Activated T-helper 2 cell treated with anti-CD3 and anti-CD28 coated beads, Interferon-gamma antibody, Interleukin-2, Interleukin-4, amounts not matched to agents 10 μg/mL and 5 μg/mL and 100 μg/mL, durations not matched to agents 14 hours and 24 hours and 36 hours (primary cell): ENCODE results near the gene NGLY1. TPM values are rescaled to one million over a fixed set of nuclear protein-coding genes. Genes with fewer than 3 reads are reported as not detected.

ENCODE experiments used
- DNase-seq: peaks from one replicate; pipeline ENCODE4 v3.0.0; 2021; ENCODE audit warnings: low spot score
- H3K27ac Mint-ChIP-seq: one replicate; pipeline ENCODE4 v1.8.0; 2021; ENCODE audit warnings: mixed read lengths
- H3K27me3 Mint-ChIP-seq: one replicate; pipeline ENCODE4 v1.8.0; 2021; ENCODE audit warnings: low read depth, mixed read lengths
- H3K36me3 Mint-ChIP-seq: one replicate; pipeline ENCODE4 v1.8.0; 2021; ENCODE audit warnings: low read depth, mixed read lengths
- H3K4me1 Mint-ChIP-seq: one replicate; pipeline ENCODE4 v1.8.0; 2021; ENCODE audit warnings: low read depth, mixed read lengths
- H3K4me3 Mint-ChIP-seq: one replicate; pipeline ENCODE4 v1.8.0; 2021; ENCODE audit warnings: low read depth, mild to moderate bottlenecking, moderate library complexity, mixed read lengths
- H3K9me3 Mint-ChIP-seq: one replicate; pipeline ENCODE4 v1.8.0; 2021; ENCODE audit warnings: mixed read lengths
- intact Hi-C: fragments of 100-400 bp; cut with micrococcal nuclease; formaldehyde crosslinking; loops from one replicate; pipeline ENCODE4 v1.15.1; 2023
- total RNA-seq: library from RNA; stranded (reverse); gene quantifications from 2 replicates; pipeline ENCODE4 v1.2.3, GENCODE V29; 2022

The NGLY1 gene
- total RNA-seq, 1 donor from 2014 or later = 71.6 TPM

DNA sequence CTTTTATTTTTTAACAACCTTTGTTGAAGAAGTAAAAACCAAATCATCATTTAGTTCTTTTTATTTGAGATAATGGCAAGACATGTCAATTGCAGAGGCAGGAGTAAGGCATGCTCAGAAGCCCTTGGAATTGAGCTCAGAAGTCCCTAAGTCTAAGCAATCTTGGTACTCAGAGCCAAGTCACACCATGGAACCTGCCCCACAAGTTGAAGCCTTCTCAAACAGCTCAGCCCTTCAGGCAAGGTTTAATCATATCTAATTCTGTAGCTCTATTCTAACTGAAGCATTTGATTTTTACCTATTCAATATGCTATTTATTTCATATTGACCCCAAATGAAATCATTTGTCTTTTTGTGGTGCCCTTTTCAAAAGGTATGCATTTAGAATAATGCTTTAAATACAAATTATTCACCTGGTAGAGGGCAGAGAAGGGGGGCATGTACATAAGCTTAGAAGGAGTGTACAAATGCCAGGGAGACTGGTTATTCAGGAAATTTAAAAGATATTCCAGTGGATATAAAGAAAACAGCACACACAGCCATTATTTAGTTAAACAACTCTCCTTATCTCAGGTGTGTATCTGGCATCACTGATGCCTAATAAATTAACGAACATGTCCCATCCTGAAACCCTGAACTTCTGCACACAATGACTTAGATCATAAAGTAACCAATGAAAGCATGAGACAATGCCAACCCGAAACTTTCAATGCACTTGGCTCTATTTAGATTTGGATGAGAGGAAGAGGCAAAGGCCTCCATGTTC is 92.3 kb downstream of the NGLY1 start:
- intact Hi-C loops = no loop called here
- H3K4me3 Mint-ChIP-seq = no peak overlapping the region
- H3K9me3 Mint-ChIP-seq = no peaks in the 10 kb centered on the region
- H3K27ac Mint-ChIP-seq = no peak overlapping the region
- no peaks in the 10 kb centered on the region for H3K4me1 Mint-ChIP-seq
- H3K36me3 Mint-ChIP-seq = no peaks in the 10 kb centered on the region
- H3K27me3 Mint-ChIP-seq = peaks cover 29% of the 10 kb centered on the region
- DNase-seq = no peak

DNA sequence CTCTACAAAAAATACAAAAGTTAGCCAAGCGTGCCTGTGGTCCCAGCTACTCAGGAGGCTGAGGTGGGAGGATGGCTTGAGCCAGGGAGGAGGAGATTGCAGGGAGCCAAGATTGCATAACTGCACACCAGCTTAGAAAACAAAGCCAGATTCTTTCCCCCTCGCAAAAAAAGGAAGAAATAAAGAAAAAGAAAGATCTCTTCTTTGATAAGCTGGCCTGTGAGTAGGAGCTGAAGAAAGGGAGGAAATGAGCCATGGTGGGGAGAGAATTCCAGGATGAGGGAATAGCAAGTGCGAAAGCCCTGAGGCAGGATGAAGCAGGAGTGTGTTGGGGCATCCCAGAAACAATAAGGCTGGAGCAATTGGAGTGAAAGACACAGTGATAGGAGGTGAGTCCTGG is 94.0 kb downstream of the NGLY1 start:
- no peak for DNase-seq
- Mint-ChIP-seq H3K27ac (no peak overlapping the region), H3K4me1 (no peaks in the 10 kb centered on the region), H3K36me3 (no peaks in the 10 kb centered on the region), H3K9me3 (no peaks in the 10 kb centered on the region), H3K27me3 (peaks cover 31% of the 10 kb centered on the region), H3K4me3 (no peak overlapping the region)
- intact Hi-C loops = no loop called here

DNA sequence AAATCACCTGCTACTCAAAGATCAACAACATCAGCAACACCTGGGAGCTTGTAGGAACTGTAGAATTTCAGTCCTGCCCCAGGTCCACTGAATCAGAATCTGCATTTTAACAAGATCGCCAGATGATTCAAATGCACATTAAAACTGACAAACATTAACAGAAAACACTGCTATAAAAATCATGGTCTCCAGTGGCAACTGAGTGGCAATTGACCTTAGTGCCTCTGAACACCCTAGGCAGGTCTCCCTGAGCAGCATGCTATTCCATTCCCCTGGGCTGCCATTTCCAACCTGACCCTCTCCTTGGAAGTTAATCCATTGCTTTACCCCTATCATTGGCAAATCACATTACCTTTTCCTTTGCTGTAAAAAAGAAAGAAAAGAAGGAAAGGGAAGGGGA is 95.5 kb downstream of the NGLY1 start:
- Mint-ChIP-seq H3K4me1 (no peaks in the 10 kb centered on the region), H3K9me3 (no peaks in the 10 kb centered on the region), H3K4me3 (no peak overlapping the region), H3K27me3 (peaks cover 31% of the 10 kb centered on the region), H3K36me3 (no peaks in the 10 kb centered on the region), H3K27ac (no peak overlapping the region)
- intact Hi-C loops = no loop called here
- DNase-seq = no peak

DNA sequence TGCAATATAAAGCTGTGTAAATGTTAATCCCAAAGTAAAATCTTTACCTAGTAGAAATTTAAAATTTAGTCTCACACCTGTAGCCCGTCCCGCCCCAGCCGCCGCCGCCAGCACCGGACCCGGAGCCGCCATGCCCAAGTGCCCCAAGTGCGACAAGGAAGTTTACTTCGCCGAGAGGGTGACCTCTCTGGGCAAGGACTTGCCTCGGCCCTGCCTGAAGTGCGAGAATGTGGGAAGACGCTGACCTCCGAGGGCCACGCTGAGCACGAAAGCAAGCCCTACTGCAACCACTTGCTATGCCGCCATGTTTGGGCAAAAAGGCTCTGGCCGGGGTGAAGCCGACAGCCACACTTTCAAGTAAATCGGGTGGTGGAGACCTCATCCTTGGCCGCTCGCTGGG is 96.5 kb downstream of the NGLY1 start:
- no peaks in the 10 kb centered on the region for H3K9me3 Mint-ChIP-seq
- DNase-seq = no peak
- no peaks in the 10 kb centered on the region for H3K36me3 Mint-ChIP-seq
- peaks cover 26% of the 10 kb centered on the region for H3K27me3 Mint-ChIP-seq
- no peak overlapping the region for H3K27ac Mint-ChIP-seq
- no peaks in the 10 kb centered on the region for H3K4me1 Mint-ChIP-seq
- H3K4me3 Mint-ChIP-seq = no peak overlapping the region
- intact Hi-C loops = no loop called here

DNA sequence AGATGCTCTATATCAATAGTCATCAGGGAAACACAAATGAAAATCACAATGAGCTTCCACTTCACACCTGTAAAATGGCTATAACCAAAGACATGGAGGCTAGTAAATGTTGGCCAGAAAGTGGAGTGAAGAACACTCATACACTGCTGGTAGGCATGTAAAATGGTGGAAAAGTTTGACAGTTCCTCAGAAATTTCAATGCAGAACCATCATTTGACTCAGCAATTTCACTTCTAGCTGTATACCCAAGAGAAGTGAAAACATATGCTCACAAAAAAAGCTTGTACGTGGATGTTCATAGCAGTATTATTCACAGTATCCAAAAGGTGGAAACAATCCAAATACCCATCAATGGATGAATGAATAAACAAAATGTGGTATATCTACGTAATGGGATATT is 99.4 kb downstream of the NGLY1 start:
- intact Hi-C loops = no loop called here
- Mint-ChIP-seq H3K4me1 (no peaks in the 10 kb centered on the region), H3K27me3 (peaks cover 17% of the 10 kb centered on the region), H3K36me3 (no peaks in the 10 kb centered on the region), H3K4me3 (no peak overlapping the region), H3K27ac (no peak overlapping the region), H3K9me3 (no peaks in the 10 kb centered on the region)
- DNase-seq = no peak

DNA sequence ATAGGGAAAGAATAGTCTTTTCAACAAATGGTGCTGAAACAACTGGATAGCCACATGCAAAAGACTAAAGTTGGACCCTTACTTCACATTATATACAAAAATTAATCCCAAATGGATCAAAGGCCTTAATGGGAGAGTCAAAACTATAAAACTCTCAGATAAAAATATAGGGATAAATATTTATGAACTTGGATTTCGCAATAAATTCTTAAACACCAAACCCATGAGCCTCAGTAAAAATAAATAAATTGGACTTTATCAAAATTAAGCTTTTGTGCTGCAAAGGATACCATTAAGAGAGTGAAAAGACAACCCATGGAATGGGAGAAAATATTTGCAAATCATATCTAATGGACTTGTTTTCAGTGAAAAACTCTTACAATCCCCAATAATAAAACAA is 99.8 kb downstream of the NGLY1 start:
- no peak overlapping the region for H3K27ac Mint-ChIP-seq
- no peaks in the 10 kb centered on the region for H3K4me1 Mint-ChIP-seq
- H3K27me3 Mint-ChIP-seq = peaks cover 13% of the 10 kb centered on the region
- no peaks in the 10 kb centered on the region for H3K9me3 Mint-ChIP-seq
- H3K4me3 Mint-ChIP-seq = no peak overlapping the region
- DNase-seq = no peak
- no peaks in the 10 kb centered on the region for H3K36me3 Mint-ChIP-seq
- intact Hi-C loops = no loop called here

DNA sequence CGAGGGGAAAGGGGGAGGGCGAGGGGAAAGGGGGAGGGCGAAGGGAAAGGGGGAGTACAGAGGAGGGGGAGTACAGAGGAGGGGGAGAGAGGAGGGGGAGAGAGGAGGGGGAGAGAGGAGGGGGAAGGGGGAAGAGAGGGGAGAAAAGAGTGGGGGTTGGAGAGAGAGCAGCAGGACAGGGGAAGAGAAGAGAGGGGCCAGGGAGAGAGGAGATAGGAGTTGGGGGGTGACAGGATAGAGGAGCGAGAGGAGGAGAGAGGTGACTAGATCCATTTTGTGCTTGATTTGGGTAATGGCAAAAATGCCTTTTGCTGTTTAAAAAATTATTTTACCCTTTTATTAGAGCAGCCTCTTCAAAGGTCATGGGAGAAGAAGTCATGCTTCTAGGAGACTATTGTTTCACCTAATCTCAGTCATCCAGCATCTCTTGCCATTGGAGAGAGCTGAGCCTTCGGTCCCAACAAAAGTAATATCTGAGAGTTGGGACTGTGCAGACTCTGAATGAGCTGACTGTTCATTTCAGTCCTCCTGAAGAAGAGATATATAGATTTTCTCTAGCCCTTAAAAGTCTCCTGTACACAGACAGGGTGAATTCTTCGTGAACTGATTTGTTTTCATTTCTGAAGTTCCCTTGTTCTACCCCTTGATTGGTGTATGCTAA is 103.5 kb downstream of the NGLY1 start:
- Mint-ChIP-seq H3K4me3 (no peak overlapping the region), H3K36me3 (no peaks in the 10 kb centered on the region), H3K27ac (no peak overlapping the region), H3K9me3 (no peaks in the 10 kb centered on the region), H3K27me3 (peaks cover 13% of the 10 kb centered on the region), H3K4me1 (no peaks in the 10 kb centered on the region)
- DNase-seq = no peak
- intact Hi-C loops = no loop called here

DNA sequence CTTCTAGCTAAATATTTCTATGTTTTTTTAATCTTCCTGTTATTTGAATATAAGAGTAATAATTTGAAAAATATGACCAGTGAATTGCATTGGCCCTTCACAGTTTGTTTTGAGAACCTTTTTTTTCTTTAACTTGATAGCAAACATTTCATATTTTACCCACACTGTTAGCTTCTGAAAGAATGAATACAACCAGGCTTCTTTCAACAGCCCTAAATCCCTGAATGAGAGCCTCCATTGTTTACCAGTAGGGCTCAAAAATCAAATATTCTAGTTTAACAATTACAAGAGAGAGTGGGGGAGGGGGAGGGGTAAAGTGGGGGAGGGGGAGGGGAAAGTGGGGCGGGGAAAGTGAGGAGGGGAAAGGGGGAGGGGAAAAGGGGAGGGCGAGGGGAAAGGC is 104.1 kb downstream of the NGLY1 start:
- H3K36me3 Mint-ChIP-seq = no peaks in the 10 kb centered on the region
- DNase-seq = no peak
- no peak overlapping the region for H3K27ac Mint-ChIP-seq
- intact Hi-C loops = no loop called here
- H3K4me3 Mint-ChIP-seq = no peak overlapping the region
- no peaks in the 10 kb centered on the region for H3K9me3 Mint-ChIP-seq
- no peaks in the 10 kb centered on the region for H3K4me1 Mint-ChIP-seq
- H3K27me3 Mint-ChIP-seq = peaks cover 13% of the 10 kb centered on the region

DNA sequence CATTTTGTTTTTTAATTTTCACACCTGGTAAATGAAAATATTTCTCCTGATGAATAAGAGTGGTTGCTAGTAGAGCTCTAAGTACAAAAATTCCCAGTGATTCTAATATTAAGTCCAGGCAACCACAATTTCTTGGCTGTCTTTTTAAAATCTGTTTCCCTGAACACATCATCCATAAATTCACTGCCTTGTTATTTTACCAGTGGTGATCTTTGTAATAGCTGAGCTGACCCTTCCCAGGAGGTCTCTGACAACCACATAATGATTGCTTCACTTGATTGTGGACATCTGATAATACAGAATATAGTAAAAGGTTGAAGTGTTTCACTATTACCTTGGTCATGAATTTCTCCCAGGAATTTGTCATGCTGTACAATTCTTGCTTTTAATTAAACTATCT is 104.7 kb downstream of the NGLY1 start:
- no peaks in the 10 kb centered on the region for H3K9me3 Mint-ChIP-seq
- no peak overlapping the region for H3K27ac Mint-ChIP-seq
- no peak for DNase-seq
- intact Hi-C loops = no loop called here
- no peak overlapping the region for H3K4me3 Mint-ChIP-seq
- H3K4me1 Mint-ChIP-seq = no peaks in the 10 kb centered on the region
- peaks cover 13% of the 10 kb centered on the region for H3K27me3 Mint-ChIP-seq
- H3K36me3 Mint-ChIP-seq = no peaks in the 10 kb centered on the region

DNA sequence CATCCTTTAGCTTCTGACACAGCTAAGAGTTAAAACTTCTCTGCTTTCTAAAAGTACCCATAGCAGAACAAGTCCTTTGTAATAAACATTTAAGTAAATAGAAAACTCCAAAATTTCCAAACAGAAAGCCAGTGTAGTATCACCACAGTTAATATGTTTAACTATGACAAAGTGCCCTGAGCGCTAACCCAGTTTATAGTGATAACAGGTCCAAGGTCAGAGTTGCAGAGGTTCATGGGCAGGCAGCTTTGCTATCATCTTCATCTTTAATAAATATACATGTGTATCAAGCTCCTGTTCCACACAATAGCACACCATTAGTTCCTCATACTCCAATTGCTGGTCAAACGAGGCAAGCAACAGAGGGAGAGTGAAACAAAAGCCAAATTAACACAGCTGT is 106.1 kb downstream of the NGLY1 start:
- Mint-ChIP-seq H3K4me1 (no peaks in the 10 kb centered on the region), H3K9me3 (no peaks in the 10 kb centered on the region), H3K27ac (no peak overlapping the region), H3K4me3 (no peak overlapping the region), H3K36me3 (no peaks in the 10 kb centered on the region), H3K27me3 (peaks cover 13% of the 10 kb centered on the region)
- intact Hi-C loops = no loop called here
- DNase-seq = no peak

DNA sequence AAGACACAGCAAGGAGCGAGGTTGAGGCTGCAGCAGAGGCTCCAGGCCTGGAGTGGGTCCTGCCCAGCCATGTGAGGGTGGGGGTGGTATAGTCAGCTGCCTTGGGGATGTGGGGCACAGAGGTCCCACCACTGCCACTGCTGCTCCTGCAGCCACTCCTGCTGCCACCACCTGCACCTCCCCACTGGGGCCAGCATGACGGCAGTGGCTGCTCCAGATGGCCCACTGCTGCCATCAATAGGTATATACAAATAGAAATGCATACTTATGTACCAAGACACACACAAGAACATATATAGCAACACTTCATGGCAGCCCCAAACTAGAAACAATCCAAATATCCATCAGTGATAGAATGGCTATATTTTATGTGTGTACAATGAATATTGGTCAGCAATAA is 108.6 kb downstream of the NGLY1 start:
- no peaks in the 10 kb centered on the region for H3K4me1 Mint-ChIP-seq
- intact Hi-C loops = no loop called here
- H3K9me3 Mint-ChIP-seq = no peaks in the 10 kb centered on the region
- no peak overlapping the region for H3K4me3 Mint-ChIP-seq
- no peaks in the 10 kb centered on the region for H3K36me3 Mint-ChIP-seq
- DNase-seq = no peak
- H3K27ac Mint-ChIP-seq = no peak overlapping the region
- peaks cover 9% of the 10 kb centered on the region for H3K27me3 Mint-ChIP-seq

DNA sequence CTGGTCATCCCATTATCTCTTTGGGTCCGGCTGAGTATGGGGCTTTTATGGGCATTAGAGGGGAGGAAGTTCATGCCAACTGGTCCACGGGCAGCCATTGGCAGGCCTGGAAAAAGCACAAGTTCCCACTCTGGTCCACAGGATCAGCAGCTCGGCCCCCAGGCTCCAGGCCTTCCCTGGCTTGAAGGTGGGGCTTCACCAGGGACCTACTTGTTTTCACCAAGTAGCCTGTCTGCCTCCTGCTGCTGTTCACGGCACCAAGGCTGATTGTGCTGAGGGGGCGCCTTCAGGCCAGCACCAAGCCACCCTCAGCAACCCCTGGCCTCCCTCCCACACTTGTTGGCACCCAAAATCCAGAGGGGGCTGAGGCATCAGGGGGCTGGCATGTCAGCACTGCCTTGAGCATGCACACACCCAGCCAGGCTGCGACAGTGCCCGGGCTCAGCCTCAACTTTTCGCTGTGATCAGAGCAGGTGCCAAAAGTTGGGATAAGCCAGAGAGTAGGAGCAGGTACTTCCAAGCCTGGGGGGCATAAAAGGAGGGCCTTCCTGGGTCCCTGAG is 109.4 kb downstream of the NGLY1 start:
- intact Hi-C loops = no loop called here
- Mint-ChIP-seq H3K27me3 (peaks cover 9% of the 10 kb centered on the region), H3K9me3 (no peaks in the 10 kb centered on the region)

More for the DNA sequence above, 109.4 kb downstream of the NGLY1 start:
- no peak for DNase-seq
- Mint-ChIP-seq H3K4me1 (peaks cover 3% of the 10 kb centered on the region), H3K4me3 (no peak overlapping the region), H3K36me3 (no peaks in the 10 kb centered on the region), H3K27ac (no peak overlapping the region)
